ENCODE results near the gene GRIN2A.
"Not testable (repeated sequence)": the region's sequence is repeated elsewhere in the genome, so short reads cannot be mapped to it uniquely, and the experiment has no call there.

GRIN2A gene

DNA sequence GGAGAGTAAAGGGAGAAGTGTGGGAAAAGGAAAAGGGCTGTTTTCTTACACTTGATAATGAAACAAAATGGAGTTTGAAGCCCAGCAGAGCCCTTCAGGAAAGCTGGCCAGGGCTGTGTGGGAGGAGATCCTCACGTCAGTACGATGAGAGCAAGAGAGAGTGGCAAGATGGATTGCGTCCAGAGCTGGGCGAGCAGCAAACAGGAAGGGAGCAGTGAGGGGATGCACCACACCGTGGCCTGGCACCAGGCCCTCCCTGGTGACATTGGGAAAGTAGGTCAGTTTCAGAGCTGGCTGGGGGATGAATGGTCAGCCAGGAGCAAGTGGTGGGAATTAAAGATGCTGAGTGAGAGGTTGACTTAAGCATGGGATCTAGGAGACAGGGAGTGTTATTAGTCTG, 273.6 kb downstream of the GRIN2A start:
- DNase-seq = no peak

DNA sequence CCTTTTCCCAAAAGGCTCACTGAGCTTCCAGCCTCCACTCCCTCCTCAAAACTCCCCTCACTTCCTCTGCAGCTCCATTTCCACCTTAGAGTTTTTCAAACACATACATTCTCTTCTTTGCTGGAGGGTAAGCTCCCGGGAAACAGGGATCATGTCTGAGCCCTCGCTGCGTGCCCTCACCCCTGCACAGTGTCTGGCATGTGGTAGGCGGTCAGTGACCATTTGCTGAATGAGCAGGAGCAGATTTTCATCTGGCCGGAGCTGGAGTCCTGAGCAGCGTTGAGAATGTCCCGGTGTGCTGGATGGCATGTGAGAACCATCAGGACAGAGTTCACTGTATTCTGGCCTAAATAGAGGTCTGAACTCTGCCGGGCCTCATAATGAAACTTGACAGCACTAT, 274.5 kb downstream of the GRIN2A start:
- no peak for DNase-seq

DNA sequence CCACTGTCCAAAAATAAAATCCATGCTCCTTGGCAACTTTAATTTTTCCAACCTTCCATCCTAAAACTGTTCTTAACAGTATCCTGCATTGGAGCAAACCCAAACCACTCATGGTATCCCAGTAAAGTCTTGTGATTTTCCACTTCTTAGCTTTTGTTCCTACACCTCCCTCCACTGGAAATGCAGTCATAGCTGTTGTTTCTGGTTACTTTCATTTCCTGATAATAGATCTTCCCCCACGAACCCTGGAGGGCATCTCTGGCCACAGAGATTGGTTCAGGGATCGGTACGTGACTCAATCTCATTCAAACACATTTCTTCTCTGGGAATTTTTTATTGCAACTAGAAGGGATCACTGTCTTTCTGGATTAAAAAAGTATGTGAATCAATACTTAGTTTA, 276.0 kb downstream of the GRIN2A start:
- no peak for DNase-seq

DNA sequence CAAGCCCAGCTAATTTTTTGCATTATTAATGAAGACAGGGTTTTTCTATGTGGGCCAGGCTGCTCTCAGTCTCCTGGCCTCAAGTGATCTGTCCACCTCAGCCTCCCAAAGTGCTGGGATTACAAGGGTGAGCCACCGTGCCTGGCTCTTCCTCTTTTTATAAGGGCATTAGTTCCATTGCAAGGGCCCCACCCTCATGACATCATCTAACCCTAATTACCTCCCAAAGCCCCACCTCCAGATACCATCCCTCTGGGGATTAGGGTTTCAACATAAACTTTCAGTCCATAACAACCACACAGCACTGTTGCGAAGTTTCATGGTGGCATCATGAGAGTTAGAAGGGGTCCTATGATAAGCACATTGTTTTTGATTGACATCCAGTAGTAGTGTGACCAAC, 277.7 kb downstream of the GRIN2A start:
- DNase-seq = no peak

DNA sequence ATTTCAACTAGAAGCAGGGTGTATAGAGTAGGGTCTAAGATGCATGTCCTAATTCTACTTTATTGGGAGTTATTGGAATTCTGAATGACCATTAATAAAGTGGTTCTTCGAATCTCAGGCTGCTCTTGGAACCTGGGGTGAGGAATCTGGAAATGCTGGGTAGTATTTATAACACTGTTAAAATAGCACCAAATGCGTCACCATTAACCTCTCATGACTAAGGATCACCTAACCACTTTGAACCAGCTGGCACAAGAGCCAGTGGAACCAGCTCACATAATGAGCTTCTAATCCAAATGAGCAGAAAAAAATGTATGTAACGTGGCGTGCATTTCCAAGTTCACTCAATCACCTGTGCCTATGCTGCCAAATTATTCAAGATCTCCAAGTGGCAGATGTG, 281.7 kb downstream of the GRIN2A start:
- DNase-seq = no peak

DNA sequence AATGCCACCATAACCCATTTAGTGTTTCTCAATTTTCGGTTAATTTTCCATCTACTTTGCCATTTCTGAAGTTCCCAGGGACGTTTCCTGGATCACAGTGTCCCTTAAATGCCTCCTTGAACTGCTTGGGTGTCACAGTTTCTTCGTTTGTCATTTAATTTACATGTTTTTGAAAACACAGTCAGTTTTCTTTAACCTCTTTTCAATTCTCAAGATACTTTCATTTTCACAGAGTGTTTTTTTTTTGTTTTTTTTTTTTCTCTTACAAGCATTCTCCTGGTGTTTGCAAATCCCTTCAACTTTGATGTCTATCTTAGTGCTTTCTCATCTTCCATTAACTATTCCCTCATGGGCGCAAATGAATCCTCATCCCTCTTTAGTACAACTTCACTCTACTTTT, 283.7 kb downstream of the GRIN2A start:
- DNase-seq = no peak

DNA sequence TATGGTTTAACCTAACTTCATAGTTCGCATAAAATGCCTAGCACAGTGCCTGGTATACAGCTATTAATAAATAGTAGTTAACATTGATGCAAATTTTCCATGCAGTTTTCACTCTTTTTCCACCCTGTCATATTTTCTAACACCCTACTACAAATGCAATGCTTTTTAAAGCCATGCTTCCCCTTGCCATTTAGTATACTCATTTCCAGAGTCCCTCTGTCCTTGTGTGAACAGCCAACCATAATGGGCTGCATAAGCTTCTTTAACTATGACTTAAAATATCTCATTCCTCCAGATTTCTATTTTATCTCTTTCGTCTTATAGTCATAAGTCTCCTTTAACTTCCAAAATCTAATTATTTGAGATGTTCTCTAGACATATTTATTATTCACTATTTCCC, 284.1 kb downstream of the GRIN2A start:
- DNase-seq = no peak

DNA sequence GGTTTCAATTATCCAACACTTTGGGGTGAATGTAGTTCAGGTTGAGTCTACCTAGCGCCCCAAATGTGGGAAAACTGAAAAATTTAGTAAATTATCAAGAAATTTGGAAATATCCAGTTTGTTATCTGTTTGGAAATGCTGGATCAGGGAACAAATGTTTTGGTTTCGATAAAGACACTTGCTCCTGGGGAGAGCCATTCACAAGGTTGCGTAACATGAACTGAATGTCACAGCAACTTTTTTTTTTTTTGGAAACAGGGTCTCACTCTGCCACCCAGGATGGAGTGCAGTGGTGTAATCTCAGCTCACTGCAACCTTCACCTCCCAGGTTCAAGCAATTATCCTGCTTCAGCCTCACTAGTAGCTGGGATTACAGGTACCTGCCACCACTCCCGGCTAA, 286.4 kb downstream of the GRIN2A start:
- no peak for DNase-seq

DNA sequence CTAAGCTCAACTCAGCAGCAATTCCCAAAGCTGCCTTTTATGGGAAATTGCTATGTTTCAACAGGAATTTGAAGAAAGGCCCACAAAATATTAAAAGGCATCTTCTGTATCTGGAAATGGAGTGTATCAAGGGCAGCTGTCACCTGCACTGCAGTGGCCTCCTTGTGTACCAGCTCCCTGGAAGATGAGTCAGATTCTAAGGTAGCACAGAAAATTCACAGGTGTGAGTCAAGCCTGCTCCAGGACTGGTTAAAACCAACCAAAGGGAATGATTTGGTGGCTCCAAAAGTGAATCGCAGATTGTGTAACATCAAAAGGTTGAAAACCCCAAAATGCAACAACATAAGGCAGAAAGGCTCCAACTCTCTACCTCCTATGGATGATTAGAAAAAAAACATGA, 296.4 kb downstream of the GRIN2A start:
- DNase-seq = no peak

DNA sequence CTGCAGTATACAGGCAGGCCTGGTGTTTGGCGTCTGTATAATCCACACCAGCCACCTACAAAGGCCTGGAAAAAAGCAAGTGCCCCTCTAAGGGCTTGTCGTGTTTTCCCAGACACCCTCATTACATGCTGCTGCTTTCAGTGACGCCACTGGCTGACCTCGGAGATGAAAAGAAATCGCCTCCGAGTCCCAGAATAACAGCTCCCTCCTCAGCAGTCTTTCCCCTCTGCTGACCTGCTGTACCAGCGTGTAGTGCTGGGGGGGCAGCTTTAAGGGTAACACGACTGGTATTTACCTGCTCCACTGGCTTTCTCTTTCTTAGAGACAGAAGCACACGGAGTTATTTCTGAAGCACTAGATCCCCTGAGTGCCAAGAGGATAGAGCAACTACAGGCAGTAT, 296.8 kb downstream of the GRIN2A start:
- DNase-seq = no peak

DNA sequence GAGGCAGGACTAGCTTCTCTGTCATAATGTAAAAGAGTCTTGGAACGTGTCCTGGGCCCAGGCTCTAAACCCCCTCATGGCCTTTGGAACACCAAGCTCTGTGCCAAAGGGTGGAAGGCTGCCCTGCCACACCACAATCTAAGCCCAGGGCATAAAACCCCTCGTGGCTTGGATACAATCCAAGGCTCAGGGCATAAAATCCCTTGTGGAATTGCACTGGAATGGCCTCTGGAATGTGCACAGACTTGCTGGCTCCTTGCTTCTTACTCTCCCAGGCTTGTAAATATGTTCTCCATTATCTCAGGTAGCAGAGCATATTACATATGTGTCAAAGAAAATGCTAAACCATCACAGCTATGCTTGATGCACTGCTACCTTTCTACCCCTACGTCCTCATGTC, 306.2 kb downstream of the GRIN2A start:
- DNase-seq = not testable (repeated sequence)

DNA sequence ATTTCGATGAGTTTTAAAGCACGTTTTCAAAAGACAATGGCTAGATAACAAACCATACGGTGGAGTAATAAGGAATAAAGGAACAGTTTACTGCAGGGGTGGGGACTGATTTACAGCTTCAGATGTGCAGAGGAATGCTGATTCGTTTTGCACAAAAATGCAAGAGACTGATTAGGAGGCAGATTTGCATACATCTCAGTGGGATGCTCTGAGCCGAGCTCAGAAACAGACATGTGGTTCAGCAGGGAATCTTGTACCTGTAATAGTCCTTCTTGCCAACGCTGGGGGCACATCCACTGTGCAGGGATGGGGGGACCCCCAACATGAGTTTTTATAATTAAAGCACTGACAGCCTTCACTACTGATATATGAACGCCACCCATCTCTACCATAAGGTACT, 308.0 kb downstream of the GRIN2A start:
- DNase-seq = no peak

DNA sequence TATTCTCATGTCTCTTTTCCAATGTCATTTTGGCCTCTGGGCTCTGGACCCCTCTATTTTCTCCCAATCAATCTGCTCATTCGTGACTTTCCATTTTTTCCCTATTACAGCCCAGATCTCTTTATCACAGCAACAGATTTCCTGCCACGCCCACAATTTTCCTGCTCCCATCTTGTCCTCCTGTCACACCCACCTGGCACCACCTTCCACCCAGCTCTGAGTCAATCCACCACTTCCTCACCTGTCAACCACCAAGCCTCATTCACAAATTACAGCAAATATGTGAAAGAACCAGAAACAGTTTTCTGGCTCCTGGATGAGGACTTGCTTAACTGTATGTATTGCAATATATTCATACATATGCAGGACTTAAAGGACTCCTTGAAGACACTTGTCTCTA, 311.3 kb downstream of the GRIN2A start:
- no peak for DNase-seq

DNA sequence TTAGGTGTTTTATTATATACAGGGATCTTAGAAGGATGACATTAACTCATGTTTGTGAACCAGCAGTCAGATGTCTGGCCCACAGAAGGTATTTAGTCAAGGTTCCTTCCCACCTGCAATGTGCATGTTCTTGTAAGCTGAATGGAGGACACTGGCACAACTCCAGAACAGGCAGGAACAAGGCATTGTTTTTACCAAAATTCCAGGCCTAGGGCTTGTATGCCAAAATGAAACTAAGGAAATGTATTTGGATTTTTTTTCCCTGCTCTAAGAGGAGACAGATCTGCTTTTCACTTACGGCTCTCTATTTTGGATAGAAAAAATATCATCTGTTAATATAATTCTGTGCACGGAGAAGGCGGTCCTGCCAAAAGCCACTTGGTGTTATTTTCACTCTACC, 312.5 kb downstream of the GRIN2A start:
- DNase-seq = no peak

DNA sequence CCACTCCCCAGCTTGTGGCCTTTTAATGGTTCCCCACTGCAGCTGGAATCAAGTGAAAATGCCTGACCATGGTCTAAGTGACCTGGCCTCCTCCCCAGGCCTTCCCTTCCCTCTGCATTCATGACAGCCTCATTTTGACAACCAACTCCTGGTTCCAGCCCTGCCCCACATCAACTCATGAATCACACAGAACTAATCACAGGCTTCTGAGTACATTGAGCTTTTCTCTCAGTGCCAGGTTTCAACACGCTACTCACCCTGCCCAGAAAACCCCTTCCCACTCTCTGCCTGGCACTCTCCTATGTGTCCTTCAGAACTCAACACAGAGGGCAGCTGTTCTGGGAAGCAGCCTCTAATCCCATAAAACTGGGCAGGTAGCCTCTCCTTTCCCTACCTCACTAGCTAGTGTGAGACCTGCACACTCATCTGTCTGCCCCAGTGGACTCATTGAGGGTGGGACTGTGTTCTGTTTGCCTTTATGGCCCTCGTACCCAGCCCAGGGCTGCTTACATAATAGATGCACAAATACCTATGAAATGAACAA, 313.6 kb downstream of the GRIN2A start:
- DNase-seq = no peak

DNA sequence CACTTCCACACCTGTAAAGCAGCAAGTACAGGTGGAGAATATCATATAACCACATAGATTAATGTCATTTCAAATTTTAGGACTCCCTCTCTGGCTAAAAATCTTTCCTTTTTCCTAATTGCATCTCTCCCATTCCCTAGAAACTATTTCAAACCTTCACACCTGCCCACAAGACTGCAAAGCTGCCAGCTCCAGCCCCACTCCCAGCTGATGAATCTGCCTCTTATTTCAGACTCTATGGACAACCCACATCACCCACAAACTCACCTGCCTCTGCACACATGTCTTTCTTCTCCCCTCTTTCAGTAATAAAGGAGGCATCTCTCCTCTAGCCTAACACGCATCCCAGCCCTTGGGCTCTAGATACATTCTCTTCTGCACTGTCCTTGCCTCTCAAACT, 315.1 kb downstream of the GRIN2A start:
- DNase-seq = no peak

DNA sequence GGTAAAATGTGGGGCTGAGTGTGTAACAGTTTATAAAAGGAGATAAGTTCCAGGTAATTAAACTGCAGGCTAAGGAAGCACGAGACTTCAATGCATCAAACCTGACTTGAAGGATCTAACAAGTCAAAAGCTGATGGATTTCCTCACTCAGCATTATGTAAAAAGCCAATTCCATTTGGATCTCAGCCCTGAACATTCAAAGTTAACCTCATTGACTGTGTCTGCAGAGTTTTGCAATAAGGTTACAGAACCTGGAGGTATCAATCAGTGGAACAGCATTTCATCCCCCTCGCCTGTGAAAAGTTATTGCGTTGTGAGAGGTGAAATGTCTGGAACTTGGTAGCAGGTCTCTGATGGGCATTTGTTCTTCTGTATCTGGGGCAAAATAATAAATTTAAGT, 317.8 kb downstream of the GRIN2A start:
- DNase-seq = no peak

DNA sequence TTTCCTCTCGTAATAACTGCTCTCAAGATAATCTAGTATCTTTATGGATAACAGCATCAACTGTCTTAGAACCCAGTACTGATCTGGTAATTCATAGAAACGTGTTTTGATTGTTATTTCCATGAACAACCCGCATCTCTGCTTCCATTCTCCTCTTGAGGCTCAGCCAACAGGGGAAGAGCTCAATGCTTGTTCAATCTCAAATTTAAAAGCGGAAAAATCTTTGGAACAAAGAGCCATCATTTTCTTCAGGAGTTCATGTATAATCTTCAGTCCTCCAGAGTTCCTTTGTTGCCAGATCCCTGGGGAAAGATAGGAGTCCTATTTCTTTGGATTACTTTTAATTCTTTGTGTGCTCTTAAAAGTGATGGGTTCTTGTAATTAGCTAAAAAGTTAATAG, 319.9 kb downstream of the GRIN2A start:
- no peak for DNase-seq

DNA sequence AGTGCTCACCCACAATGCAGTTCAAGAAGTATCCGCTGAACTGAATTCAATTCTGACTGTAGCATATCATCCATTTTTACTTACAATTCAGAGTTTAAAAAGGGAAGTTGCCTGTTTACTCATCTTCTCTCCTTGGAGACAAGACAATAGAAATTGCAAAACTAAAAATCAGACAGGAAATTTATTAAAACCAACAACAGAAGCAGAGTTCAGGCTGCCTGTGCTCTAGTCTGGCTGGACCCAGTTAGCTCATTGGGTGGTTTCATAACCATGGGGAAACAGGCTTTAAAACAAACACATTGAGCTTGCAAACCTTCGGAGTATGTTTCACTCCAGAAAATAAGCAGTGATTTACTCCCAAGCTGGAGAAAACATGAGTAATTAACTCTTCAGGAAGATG, 321.4 kb downstream of the GRIN2A start:
- DNase-seq = no peak

DNA sequence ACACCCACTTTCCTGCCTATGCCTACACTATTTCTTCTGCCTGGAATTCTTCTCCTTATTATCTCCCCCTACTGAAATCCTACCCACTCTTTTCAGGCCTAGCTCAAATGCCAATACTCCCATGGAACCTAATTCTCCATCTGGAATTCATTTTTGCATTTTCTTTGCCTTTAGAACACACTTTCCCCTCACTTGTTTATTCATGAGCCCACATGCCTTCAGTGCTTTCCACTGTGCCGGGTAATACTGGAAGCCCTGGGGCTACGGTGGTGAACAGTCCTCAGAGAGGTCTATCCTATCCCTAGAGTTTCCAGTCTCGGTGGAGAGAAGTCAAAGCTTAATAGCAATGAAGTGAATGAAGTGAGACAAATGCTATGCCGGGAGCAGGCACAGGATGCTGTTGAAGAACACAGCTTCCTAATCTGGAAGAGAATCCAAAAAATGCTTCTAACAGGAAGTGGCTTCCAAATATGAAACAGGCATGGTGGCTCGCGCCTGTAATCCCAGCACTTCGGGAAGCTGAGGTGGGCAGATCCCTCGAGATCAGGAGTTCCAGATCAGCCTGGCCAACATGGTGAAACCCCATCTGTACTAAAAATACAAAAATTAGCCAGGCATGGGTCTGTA, 322.4 kb downstream of the GRIN2A start:
- no peak for DNase-seq

DNA sequence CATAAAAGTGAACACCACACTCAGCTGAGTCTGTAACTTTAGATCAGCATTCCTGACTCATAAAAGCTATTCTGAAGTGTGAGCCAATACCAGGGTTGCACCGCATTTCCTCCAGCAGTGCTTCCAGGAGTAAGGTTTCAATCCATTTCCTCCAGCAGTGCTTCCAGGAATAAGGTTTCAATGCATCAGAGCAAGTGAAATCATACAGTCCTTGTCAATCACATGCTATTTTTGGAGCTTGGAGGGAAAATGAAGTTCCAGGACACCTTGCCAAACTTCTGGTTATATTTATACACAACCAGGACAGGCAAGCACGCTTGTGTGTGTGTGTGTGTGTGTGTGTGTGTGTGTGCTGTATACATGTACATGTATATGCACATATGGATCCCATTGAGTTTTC, 327.6 kb downstream of the GRIN2A start:
- DNase-seq = no peak

DNA sequence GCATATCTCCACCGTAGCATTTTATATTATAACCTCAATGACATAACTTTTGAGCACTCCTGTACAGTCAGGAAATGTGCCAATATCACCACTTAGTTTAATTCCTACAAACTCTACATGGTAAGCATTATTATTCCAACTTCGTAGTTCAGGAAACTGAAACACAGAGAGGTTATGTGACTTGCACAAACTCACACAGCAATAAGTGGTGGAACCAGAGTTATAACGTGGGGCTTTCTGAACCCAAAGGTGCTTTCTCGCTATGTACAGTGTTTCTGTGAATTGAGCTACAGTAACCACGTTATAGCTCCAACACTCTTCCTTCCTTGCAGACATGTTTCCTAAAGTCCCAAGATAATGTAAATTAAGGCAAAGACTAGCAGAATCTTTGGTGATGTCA, 330.2 kb downstream of the GRIN2A start:
- DNase-seq = no peak

DNA sequence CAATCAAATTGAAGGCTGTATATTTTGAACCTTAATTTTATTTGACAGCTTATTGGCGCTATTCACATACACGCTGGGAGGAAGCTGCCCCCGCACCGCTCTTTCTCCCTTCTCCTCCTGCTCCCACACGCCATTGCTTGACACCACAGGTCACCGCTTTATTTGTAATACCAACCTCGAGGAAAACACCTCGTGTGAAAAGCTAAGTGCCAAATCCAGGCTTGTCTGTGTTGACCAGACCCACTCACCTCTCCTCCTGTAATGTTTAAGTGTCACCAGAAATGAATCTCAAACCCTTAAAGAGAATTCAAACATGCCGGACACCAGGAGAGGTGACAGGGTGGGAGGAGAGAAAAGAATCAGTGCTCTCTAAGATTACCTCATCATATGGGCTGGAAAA, 331.4 kb downstream of the GRIN2A start:
- no peak for DNase-seq

DNA sequence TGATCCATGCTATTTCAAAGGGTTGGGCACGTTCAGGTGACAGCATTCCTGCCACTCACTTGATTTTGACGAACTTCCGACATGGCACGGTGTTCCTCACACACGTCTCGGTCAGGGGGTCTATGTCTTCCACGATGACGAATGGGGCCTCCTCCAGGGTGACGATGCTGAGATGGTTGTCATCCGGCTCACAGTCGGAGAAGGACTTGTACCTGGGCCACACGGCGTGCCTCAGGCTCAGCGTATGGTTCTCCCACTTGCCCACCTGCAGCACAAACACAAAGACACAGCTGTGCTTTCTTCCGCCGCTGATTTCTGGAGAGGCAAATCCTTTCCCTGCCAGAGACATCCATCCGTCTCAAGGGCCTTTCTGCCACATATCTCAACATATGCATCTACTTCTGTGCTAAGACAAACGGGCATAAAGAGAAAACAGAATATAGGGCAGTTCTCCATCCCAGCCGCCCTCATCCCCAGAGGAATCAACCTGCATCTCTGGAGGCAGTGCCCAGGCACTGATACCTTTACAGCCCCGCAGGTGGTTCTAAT, 332.5 kb downstream of the GRIN2A start:
- DNase-seq = no peak

DNA sequence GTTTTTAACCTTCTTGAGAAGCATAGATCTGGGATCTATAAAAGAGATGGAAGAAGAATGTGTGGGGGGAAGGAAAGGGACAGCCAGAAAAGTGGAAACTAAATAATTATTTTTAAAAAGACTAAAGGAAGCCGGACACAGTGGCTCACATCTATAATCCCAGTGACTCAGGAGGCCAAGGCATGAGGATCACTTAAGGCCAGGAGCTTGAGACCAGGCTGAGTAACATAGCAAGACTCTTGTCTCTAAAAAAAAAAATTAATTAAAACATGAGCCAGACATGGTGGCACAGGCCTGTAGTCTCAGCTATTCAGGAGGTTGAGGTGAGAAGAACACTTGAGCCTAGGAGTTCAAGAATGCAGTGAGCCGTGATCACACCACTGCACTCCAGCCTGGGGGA, 335.1 kb downstream of the GRIN2A start:
- DNase-seq = no peak

Data from stimulated activated CD4-positive, alpha-beta T cell treated with anti-CD3 and anti-CD28 coated beads, Interleukin-4, amount 100 ng/mL, for 1 hour (primary cell).